WTC11 (cell line): Measurements from ENCODE around the gene TOR4A. TPM values are rescaled to one million over a fixed set of nuclear protein-coding genes. Genes with fewer than 3 reads are reported as not detected.

Experiments used
- ATAC-seq: fragments of 200-7000 bp; cut with Tn5 transposase; 2 replicates; pipeline ENCODE4 v1.10.0; 2021; ENCODE audit warnings: mild to moderate bottlenecking, moderate library complexity
- CTCF ChIA-PET: fragments of 300-600 bp; sonication (Branson Sonifier 250); formaldehyde crosslinking; loops from one replicate; lab custom pipeline; 2021; ENCODE audit warnings: antibody characterized with exemption; lab: Charles Lee
- POLR2A ChIA-PET: fragments of 350-600 bp; sonication (Branson Sonifier 250); formaldehyde crosslinking; loops from one replicate; lab custom pipeline; 2021; ENCODE audit warnings: antibody characterized with exemption; lab: Charles Lee
- DNase-seq: peaks from one replicate; pipeline ENCODE4 v3.0.0; 2021; ENCODE audit warnings: low spot score
- H3K27ac Mint-ChIP-seq: 2 replicates; pipeline ENCODE4 v1.8.0; 2021; ENCODE audit warnings: mixed read lengths
- H3K27me3 Mint-ChIP-seq: 2 replicates; pipeline ENCODE4 v1.8.0; 2021; ENCODE audit warnings: low read depth, mild to moderate bottlenecking, moderate library complexity, mixed read lengths
- H3K36me3 Mint-ChIP-seq: 2 replicates; pipeline ENCODE4 v1.8.0; 2021; ENCODE audit warnings: mixed read lengths
- H3K4me1 Mint-ChIP-seq: 2 replicates; pipeline ENCODE4 v1.8.0; 2022; ENCODE audit warnings: mixed read lengths
- H3K4me3 Mint-ChIP-seq: 2 replicates; pipeline ENCODE4 v1.8.0; 2021; ENCODE audit warnings: mild to moderate bottlenecking, moderate library complexity, mixed read lengths
- H3K9me3 Mint-ChIP-seq: 2 replicates; pipeline ENCODE4 v1.8.0; 2021; ENCODE audit warnings: mixed read lengths
- ETV6 ChIP-seq: sonication (generic); formaldehyde crosslinking; IDR thresholded peaks from 2 replicates; pipeline ENCODE4 v1.8.1; 2022; ENCODE audit warnings: mild to moderate bottlenecking, missing genetic modification reagents
- FOXK1 ChIP-seq: sonication (generic); formaldehyde crosslinking; IDR thresholded peaks from 2 replicates; pipeline ENCODE4 v1.8.0; 2022; ENCODE audit warnings: mild to moderate bottlenecking, moderate library complexity, missing genetic modification reagents
- NFE2L1 ChIP-seq: sonication (generic); formaldehyde crosslinking; IDR thresholded peaks from 2 replicates; pipeline ENCODE4 v1.8.1; 2023; ENCODE audit warnings: missing genetic modification reagents
- OVOL2 ChIP-seq: fragments of 250-450 bp; sonication (Bioruptor Pico); IDR thresholded peaks from 2 replicates; pipeline ENCODE4 v1.9.0; 2021; ENCODE audit warnings: mild to moderate bottlenecking, borderline replicate concordance
- RORB ChIP-seq: fragments of 250-450 bp; sonication (Bioruptor Pico); IDR thresholded peaks from 2 replicates; pipeline ENCODE4 v1.9.0; 2021; ENCODE audit warnings: mild to moderate bottlenecking
- ZNF121 ChIP-seq: sonication (generic); formaldehyde crosslinking; IDR thresholded peaks from 2 replicates; pipeline ENCODE4 v1.8.0; 2023; ENCODE audit warnings: missing genetic modification reagents
- ZNF138 ChIP-seq: sonication (generic); formaldehyde crosslinking; conservative IDR thresholded peaks from 2 replicates; pipeline ENCODE4 v1.8.1; 2022; ENCODE audit warnings: mild to moderate bottlenecking, moderate library complexity, missing genetic modification reagents
- ZNF232 ChIP-seq: sonication (generic); formaldehyde crosslinking; IDR thresholded peaks from 2 replicates; pipeline ENCODE4 v1.8.0; 2022; ENCODE audit warnings: mild to moderate bottlenecking, missing genetic modification reagents
- total RNA-seq: library from RNA; stranded (reverse); gene quantifications from 3 replicates; pipeline ENCODE4 v1.2.3, GENCODE V29; 2021
- TF ChIP-seq, protein P1 (sequence below): sonication (generic); formaldehyde crosslinking; IDR thresholded peaks from 2 replicates; pipeline ENCODE4 v1.8.1; 2023; ENCODE audit warnings: mild to moderate bottlenecking, missing genetic modification reagents
- TF ChIP-seq, protein P2 (sequence below): sonication (generic); formaldehyde crosslinking; conservative IDR thresholded peaks from 2 replicates; pipeline ENCODE4 v1.8.1; 2023; ENCODE audit warnings: mild to moderate bottlenecking, low read depth, missing genetic modification reagents, moderate library complexity
- TF ChIP-seq, protein P3 (sequence below): sonication (generic); formaldehyde crosslinking; IDR thresholded peaks from 2 replicates; pipeline ENCODE4 v1.8.0; 2023; ENCODE audit warnings: mild to moderate bottlenecking, missing genetic modification reagents
- TF ChIP-seq, protein P4 (sequence below): fragments of 250-450 bp; sonication (Bioruptor Pico); IDR thresholded peaks from 2 replicates; pipeline ENCODE4 v1.9.0; 2021; ENCODE audit warnings: mild to moderate bottlenecking
- TF ChIP-seq, protein P5 (sequence below): sonication (generic); formaldehyde crosslinking; IDR thresholded peaks from 2 replicates; pipeline ENCODE4 v1.8.0; 2022; ENCODE audit warnings: mild to moderate bottlenecking, missing genetic modification reagents
- TF ChIP-seq, protein P6 (sequence below): sonication (generic); formaldehyde crosslinking; IDR thresholded peaks from 2 replicates; pipeline ENCODE4 v1.8.1; 2022; ENCODE audit warnings: missing genetic modification reagents, borderline replicate concordance
- TF ChIP-seq, protein P7 (sequence below): sonication (generic); formaldehyde crosslinking; IDR thresholded peaks from 2 replicates; pipeline ENCODE4 v1.8.1; 2023; ENCODE audit warnings: mild to moderate bottlenecking, missing genetic modification reagents, moderate library complexity
- TF ChIP-seq, protein P8 (sequence below): sonication (generic); formaldehyde crosslinking; IDR thresholded peaks from 2 replicates; pipeline ENCODE4 v1.8.1; 2023; ENCODE audit warnings: mild to moderate bottlenecking, moderate library complexity, missing genetic modification reagents
- TF ChIP-seq, protein P9 (sequence below): sonication (generic); formaldehyde crosslinking; IDR thresholded peaks from 2 replicates; pipeline ENCODE4 v1.8.1; 2023; ENCODE audit warnings: mild to moderate bottlenecking, missing genetic modification reagents, moderate library complexity
- TF ChIP-seq, protein P10 (sequence below): fragments of 250-450 bp; sonication (Bioruptor Pico); IDR thresholded peaks from 2 replicates; pipeline ENCODE4 v1.9.0; 2021; ENCODE audit warnings: moderate library complexity, mild to moderate bottlenecking, inconsistent platforms, borderline replicate concordance

TOR4A gene
- total RNA-seq, 1 experiment from 2014 or later = 7.3 TPM

DNA sequence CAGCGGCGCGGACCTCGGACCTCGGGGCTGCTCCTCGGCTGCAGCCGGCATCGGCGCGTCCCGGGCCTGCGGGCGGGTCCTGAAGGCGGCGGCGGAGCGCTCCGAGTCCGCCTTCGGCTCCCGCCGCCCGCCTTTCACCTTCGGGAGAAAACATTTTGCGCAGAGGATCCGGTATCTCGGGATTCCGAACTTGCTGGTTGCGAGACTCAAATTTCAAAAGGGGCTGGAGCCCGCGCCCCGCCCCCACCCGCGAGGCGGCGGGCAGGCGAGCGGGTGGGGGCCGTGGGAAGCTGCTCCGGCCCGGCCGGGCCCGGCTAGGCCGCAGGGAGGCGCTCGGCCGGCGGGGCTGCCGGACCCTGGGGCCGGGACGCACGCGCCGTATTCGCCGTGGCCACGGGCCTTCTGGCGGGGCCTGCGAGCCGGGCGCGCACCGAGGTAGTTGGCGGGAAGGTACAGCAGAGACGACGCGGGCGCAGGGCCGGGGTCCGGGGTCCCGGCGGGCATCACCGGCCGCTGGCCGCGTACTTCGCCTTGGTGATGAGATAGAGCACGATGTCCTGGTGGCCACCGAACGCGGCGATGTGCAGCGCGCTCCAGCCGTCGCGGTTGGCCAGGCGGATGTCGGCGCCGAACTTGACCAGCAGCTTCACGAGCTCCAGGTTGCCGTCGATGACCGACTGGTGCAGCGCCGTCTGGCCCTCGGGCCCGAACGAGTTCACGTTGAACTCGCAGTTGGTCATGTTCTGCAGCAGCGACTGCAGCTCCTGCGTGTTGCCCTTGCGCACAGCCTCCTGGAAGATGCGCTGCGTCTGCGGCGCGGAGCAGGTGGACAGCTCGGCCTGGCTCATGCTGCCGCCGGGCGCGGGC is 23.8 kb downstream of the TOR4A start:
- H3K4me1 Mint-ChIP-seq = peaks cover 52% of the 10 kb centered on the region
- DNase-seq = peak; percentile 60
- H3K4me3 Mint-ChIP-seq = peak overlapping the region; percentile 94
- ATAC-seq = peak; percentile 3; the same call in 1 of the 2 replicates
- H3K27ac Mint-ChIP-seq = peak overlapping the region; percentile 96
- POLR2A ChIA-PET = interaction anchor here (0.5 to 2.8 kb wide), 4 partner anchors 17 to 65 kb away, joined by 3 to 10 read pairs (median 5); partner anchors contain the start of gene TUBB4B
- H3K9me3 Mint-ChIP-seq = no peaks in the 10 kb centered on the region
- no peaks in the 10 kb centered on the region for H3K36me3 Mint-ChIP-seq
- CTCF ChIA-PET = interaction anchor here (0.9 to 8.6 kb wide), 29 partner anchors 9 to 272 kb away, joined by 3 to 172 read pairs (median 5); partner anchors contain the start of genes ENTPD8, EXD3, MRPL41 and NOXA1
- H3K27me3 Mint-ChIP-seq = peaks cover 31% of the 10 kb centered on the region
- TF ChIP-seq, protein P1, sequence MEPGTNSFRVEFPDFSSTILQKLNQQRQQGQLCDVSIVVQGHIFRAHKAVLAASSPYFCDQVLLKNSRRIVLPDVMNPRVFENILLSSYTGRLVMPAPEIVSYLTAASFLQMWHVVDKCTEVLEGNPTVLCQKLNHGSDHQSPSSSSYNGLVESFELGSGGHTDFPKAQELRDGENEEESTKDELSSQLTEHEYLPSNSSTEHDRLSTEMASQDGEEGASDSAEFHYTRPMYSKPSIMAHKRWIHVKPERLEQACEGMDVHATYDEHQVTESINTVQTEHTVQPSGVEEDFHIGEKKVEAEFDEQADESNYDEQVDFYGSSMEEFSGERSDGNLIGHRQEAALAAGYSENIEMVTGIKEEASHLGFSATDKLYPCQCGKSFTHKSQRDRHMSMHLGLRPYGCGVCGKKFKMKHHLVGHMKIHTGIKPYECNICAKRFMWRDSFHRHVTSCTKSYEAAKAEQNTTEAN (CRISPR knock-in tag) = 0 out of 2 replicates have a peak, but pooled peaks have one; percentile 77
- TF ChIP-seq ZNF121 (CRISPR knock-in tag) (no peak), RORB (CRISPR knock-in tag) (no peak), ETV6 (peak; percentile 70; the same call in 1 of the 2 replicates), ZNF232 (CRISPR knock-in tag) (no peak), OVOL2 (CRISPR knock-in tag) (no peak), ZNF138 (no peak), NFE2L1 (peak; percentile 75), FOXK1 (CRISPR knock-in tag) (peak; percentile 42; the same call in 1 of the 2 replicates)
- TF ChIP-seq, protein P2, sequence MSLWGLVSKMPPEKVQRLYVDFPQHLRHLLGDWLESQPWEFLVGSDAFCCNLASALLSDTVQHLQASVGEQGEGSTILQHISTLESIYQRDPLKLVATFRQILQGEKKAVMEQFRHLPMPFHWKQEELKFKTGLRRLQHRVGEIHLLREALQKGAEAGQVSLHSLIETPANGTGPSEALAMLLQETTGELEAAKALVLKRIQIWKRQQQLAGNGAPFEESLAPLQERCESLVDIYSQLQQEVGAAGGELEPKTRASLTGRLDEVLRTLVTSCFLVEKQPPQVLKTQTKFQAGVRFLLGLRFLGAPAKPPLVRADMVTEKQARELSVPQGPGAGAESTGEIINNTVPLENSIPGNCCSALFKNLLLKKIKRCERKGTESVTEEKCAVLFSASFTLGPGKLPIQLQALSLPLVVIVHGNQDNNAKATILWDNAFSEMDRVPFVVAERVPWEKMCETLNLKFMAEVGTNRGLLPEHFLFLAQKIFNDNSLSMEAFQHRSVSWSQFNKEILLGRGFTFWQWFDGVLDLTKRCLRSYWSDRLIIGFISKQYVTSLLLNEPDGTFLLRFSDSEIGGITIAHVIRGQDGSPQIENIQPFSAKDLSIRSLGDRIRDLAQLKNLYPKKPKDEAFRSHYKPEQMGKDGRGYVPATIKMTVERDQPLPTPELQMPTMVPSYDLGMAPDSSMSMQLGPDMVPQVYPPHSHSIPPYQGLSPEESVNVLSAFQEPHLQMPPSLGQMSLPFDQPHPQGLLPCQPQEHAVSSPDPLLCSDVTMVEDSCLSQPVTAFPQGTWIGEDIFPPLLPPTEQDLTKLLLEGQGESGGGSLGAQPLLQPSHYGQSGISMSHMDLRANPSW (CRISPR knock-in tag) = no peak
- TF ChIP-seq, protein P3, sequence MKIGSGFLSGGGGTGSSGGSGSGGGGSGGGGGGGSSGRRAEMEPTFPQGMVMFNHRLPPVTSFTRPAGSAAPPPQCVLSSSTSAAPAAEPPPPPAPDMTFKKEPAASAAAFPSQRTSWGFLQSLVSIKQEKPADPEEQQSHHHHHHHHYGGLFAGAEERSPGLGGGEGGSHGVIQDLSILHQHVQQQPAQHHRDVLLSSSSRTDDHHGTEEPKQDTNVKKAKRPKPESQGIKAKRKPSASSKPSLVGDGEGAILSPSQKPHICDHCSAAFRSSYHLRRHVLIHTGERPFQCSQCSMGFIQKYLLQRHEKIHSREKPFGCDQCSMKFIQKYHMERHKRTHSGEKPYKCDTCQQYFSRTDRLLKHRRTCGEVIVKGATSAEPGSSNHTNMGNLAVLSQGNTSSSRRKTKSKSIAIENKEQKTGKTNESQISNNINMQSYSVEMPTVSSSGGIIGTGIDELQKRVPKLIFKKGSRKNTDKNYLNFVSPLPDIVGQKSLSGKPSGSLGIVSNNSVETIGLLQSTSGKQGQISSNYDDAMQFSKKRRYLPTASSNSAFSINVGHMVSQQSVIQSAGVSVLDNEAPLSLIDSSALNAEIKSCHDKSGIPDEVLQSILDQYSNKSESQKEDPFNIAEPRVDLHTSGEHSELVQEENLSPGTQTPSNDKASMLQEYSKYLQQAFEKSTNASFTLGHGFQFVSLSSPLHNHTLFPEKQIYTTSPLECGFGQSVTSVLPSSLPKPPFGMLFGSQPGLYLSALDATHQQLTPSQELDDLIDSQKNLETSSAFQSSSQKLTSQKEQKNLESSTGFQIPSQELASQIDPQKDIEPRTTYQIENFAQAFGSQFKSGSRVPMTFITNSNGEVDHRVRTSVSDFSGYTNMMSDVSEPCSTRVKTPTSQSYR (CRISPR knock-in tag) = no peak
- TF ChIP-seq, protein P4, sequence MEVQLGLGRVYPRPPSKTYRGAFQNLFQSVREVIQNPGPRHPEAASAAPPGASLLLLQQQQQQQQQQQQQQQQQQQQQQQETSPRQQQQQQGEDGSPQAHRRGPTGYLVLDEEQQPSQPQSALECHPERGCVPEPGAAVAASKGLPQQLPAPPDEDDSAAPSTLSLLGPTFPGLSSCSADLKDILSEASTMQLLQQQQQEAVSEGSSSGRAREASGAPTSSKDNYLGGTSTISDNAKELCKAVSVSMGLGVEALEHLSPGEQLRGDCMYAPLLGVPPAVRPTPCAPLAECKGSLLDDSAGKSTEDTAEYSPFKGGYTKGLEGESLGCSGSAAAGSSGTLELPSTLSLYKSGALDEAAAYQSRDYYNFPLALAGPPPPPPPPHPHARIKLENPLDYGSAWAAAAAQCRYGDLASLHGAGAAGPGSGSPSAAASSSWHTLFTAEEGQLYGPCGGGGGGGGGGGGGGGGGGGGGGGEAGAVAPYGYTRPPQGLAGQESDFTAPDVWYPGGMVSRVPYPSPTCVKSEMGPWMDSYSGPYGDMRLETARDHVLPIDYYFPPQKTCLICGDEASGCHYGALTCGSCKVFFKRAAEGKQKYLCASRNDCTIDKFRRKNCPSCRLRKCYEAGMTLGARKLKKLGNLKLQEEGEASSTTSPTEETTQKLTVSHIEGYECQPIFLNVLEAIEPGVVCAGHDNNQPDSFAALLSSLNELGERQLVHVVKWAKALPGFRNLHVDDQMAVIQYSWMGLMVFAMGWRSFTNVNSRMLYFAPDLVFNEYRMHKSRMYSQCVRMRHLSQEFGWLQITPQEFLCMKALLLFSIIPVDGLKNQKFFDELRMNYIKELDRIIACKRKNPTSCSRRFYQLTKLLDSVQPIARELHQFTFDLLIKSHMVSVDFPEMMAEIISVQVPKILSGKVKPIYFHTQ = no peak
- TF ChIP-seq, protein P5, sequence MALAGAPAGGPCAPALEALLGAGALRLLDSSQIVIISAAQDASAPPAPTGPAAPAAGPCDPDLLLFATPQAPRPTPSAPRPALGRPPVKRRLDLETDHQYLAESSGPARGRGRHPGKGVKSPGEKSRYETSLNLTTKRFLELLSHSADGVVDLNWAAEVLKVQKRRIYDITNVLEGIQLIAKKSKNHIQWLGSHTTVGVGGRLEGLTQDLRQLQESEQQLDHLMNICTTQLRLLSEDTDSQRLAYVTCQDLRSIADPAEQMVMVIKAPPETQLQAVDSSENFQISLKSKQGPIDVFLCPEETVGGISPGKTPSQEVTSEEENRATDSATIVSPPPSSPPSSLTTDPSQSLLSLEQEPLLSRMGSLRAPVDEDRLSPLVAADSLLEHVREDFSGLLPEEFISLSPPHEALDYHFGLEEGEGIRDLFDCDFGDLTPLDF (CRISPR knock-in tag) = no peak
- TF ChIP-seq, protein P6, sequence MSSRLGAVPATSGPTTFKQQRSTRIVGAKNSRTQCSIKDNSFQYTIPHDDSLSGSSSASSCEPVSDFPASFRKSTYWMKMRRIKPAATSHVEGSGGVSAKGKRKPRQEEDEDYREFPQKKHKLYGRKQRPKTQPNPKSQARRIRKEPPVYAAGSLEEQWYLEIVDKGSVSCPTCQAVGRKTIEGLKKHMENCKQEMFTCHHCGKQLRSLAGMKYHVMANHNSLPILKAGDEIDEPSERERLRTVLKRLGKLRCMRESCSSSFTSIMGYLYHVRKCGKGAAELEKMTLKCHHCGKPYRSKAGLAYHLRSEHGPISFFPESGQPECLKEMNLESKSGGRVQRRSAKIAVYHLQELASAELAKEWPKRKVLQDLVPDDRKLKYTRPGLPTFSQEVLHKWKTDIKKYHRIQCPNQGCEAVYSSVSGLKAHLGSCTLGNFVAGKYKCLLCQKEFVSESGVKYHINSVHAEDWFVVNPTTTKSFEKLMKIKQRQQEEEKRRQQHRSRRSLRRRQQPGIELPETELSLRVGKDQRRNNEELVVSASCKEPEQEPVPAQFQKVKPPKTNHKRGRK = no peak
- TF ChIP-seq, protein P7, sequence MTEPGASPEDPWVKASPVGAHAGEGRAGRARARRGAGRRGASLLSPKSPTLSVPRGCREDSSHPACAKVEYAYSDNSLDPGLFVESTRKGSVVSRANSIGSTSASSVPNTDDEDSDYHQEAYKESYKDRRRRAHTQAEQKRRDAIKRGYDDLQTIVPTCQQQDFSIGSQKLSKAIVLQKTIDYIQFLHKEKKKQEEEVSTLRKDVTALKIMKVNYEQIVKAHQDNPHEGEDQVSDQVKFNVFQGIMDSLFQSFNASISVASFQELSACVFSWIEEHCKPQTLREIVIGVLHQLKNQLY (CRISPR knock-in tag) = no peak
- TF ChIP-seq, protein P8, sequence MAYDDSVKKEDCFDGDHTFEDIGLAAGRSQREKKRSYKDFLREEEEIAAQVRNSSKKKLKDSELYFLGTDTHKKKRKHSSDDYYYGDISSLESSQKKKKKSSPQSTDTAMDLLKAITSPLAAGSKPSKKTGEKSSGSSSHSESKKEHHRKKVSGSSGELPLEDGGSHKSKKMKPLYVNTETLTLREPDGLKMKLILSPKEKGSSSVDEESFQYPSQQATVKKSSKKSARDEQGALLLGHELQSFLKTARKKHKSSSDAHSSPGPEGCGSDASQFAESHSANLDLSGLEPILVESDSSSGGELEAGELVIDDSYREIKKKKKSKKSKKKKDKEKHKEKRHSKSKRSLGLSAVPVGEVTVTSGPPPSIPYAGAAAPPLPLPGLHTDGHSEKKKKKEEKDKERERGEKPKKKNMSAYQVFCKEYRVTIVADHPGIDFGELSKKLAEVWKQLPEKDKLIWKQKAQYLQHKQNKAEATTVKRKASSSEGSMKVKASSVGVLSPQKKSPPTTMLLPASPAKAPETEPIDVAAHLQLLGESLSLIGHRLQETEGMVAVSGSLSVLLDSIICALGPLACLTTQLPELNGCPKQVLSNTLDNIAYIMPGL (CRISPR knock-in tag) = peak; percentile 56
- TF ChIP-seq, protein P9, sequence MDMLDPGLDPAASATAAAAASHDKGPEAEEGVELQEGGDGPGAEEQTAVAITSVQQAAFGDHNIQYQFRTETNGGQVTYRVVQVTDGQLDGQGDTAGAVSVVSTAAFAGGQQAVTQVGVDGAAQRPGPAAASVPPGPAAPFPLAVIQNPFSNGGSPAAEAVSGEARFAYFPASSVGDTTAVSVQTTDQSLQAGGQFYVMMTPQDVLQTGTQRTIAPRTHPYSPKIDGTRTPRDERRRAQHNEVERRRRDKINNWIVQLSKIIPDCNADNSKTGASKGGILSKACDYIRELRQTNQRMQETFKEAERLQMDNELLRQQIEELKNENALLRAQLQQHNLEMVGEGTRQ = no peak
- TF ChIP-seq, protein P10, sequence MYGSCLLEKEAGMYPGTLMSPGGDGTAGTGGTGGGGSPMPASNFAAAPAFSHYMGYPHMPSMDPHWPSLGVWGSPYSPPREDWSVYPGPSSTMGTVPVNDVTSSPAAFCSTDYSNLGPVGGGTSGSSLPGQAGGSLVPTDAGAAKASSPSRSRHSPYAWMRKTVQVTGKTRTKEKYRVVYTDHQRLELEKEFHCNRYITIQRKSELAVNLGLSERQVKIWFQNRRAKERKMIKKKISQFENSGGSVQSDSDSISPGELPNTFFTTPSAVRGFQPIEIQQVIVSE = no peak
